ENCODE results near the gene ANKRD29. TPM values are rescaled to one million over a fixed set of nuclear protein-coding genes. Genes with fewer than 3 reads are reported as not detected.

The ANKRD29 gene
- total and polyA plus RNA-seq, 9 of the 15 experiments (the other 6 are each of a cell fraction or from before 2014, with no cell fraction given), result 0.36 TPM; not detected in 8

DNA sequence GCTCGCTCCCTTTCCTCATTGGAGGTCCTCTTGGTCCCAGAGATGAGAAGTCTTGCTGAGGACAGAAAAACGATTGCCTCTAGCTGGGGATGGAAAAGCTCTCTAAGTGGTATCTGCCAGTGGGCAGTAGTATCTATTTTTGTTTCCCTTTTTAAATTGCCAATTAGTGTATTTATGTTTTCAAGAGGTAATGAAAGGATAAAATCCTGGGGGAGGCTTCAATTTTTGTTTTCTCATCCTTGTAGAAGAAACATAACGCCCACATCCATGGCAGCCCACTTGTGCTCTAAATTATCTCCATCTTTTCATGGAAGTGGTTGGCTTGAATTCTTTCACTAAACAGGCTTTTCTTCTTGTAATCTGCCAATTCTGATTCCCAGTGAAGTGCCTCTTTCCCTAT is 14.3 kb downstream of the ANKRD29 start:
- CTCF ChIA-PET (ENCODE audit: low intra/inter-chr PET ratio), result no interaction called here
- Histone ChIP-seq H3K27ac (ENCODE audit: extremely low read depth, low read depth, low read length) (no peak overlapping the region), H3K4me1 (replicated peaks in 1 of 2; ENCODE audit: control insufficient read depth in 2 of 2, insufficient read depth in 2 of 2, low read length in 2 of 2) (no peaks in the 10 kb centered on the region), H3K9ac (ENCODE audit: insufficient read depth in 1 of 2, low read depth in 2 of 2, low read length in 2 of 2) (no peak overlapping the region), H2AFZ (ENCODE audit: low read depth, low read length) (no peak overlapping the region), H3K36me3 (ENCODE audit: control insufficient read depth, insufficient read depth, low read length) (no peaks in the 10 kb centered on the region), H4K20me1 (replicated peaks; ENCODE audit: control insufficient read depth, insufficient read depth, low read length) (no peaks in the 10 kb centered on the region), H3K4me3 (no peak overlapping the region), H3K4me2 (ENCODE audit: insufficient read depth, low read length) (no peak overlapping the region), H3K9me1 (ENCODE audit: control insufficient read depth, insufficient read depth, low read length) (no peaks in the 10 kb centered on the region), H3K27me3 (ENCODE audit: control insufficient read depth in 2 of 2, insufficient read depth in 2 of 2, low read length in 2 of 2) (peaks cover 30 to 40% of the 10 kb centered on the region in 2 experiments), H3K79me2 (ENCODE audit: control insufficient read depth, insufficient read depth, low read length) (no peaks in the 10 kb centered on the region), H3K9me3 (replicated peaks; ENCODE audit: control insufficient read depth, insufficient read depth, low read depth, low read length) (no peaks in the 10 kb centered on the region)
- in situ Hi-C loops (cut with MboI), result no loop called here
- POLR2A ChIA-PET, result no interaction called here
- WGBS (ENCODE audit: insufficient coverage, low coverage, missing lambda C conversion rate), result 2% methylated on average over 3 of the region's 3 CpGs
- DNase-seq (ENCODE audit: extremely low read depth in 1 of 4, low spot score in 3 of 4), result no peak
- no peak for ATAC-seq
- FAIRE-seq, result no peak
- intact Hi-C loops (cut with micrococcal nuclease), result no loop called here
- TF ChIP-seq ZNF780A (CRISPR knock-in tag; IDR thresholded peaks at IDR 0.05) (no peak), ZNF197 (CRISPR knock-in tag; IDR thresholded peaks at IDR 0.05; ENCODE audit: low read depth) (no peak), GTF2A2 (tag; IDR thresholded peaks at IDR 0.05) (no peak), ZNF551 (CRISPR knock-in tag; IDR thresholded peaks at IDR 0.05) (no peak), DNMT1 (IDR thresholded peaks at IDR 0.05) (no peak), SIN3A (IDR thresholded peaks at IDR 0.05; ENCODE audit: borderline replicate concordance in 2 of 2, control insufficient read depth in 1 of 2, low read depth in 2 of 2, low read length in 2 of 2) (no peak), CBFB (CRISPR knock-in tag; IDR thresholded peaks at IDR 0.05) (no peak), RBM17 (IDR thresholded peaks at IDR 0.05; ENCODE audit: borderline replicate concordance, low read depth, low read length) (no peak), TGIF2 (CRISPR knock-in tag; IDR thresholded peaks at IDR 0.05) (no peak), ZNF79 (CRISPR knock-in tag; IDR thresholded peaks at IDR 0.05; ENCODE audit: low read depth) (no peak), CGGBP1 (CRISPR knock-in tag; IDR thresholded peaks at IDR 0.05) (no peak), ZNF140 (CRISPR knock-in tag; IDR thresholded peaks at IDR 0.05) (no peak), ZNF134 (CRISPR knock-in tag; conservative IDR thresholded peaks at IDR 0.05) (no peak), CHD2 (IDR thresholded peaks at IDR 0.05; ENCODE audit: low read depth, low read length) (no peak), ZNF740 (CRISPR knock-in tag; IDR thresholded peaks at IDR 0.05) (no peak), ZNF740 (tag; IDR thresholded peaks at IDR 0.05) (no peak), MXI1 (IDR thresholded peaks at IDR 0.05; ENCODE audit: low read depth, low read length) (no peak), NRF1 (conservative IDR thresholded peaks at IDR 0.05 in 1 of 2, IDR thresholded peaks at IDR 0.05 in 1 of 2) (no peak)
- TF ChIP-seq, protein P1, sequence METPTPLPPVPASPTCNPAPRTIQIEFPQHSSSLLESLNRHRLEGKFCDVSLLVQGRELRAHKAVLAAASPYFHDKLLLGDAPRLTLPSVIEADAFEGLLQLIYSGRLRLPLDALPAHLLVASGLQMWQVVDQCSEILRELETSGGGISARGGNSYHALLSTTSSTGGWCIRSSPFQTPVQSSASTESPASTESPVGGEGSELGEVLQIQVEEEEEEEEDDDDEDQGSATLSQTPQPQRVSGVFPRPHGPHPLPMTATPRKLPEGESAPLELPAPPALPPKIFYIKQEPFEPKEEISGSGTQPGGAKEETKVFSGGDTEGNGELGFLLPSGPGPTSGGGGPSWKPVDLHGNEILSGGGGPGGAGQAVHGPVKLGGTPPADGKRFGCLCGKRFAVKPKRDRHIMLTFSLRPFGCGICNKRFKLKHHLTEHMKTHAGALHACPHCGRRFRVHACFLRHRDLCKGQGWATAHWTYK (CRISPR knock-in tag; IDR thresholded peaks at IDR 0.05), result no peak
- TF ChIP-seq, protein P2, sequence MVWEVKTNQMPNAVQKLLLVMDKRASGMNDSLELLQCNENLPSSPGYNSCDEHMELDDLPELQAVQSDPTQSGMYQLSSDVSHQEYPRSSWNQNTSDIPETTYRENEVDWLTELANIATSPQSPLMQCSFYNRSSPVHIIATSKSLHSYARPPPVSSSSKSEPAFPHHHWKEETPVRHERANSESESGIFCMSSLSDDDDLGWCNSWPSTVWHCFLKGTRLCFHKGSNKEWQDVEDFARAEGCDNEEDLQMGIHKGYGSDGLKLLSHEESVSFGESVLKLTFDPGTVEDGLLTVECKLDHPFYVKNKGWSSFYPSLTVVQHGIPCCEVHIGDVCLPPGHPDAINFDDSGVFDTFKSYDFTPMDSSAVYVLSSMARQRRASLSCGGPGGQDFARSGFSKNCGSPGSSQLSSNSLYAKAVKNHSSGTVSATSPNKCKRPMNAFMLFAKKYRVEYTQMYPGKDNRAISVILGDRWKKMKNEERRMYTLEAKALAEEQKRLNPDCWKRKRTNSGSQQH (CRISPR knock-in tag; IDR thresholded peaks at IDR 0.05), result no peak
- BruUV-seq (replicated peaks), result no TSS peak
